Activated gamma-delta T cell (primary cell): ENCODE results near the gene ARHGAP10.
"Not testable (repeated sequence)": the region's sequence is repeated elsewhere in the genome, so short reads cannot be mapped to it uniquely, and the experiment has no call there.

ENCODE experiments used
- DNase-seq: peaks from one replicate; lab custom pipeline; 2025; lab: John Stamatoyannopoulos, UW

Gene ARHGAP10

DNA sequence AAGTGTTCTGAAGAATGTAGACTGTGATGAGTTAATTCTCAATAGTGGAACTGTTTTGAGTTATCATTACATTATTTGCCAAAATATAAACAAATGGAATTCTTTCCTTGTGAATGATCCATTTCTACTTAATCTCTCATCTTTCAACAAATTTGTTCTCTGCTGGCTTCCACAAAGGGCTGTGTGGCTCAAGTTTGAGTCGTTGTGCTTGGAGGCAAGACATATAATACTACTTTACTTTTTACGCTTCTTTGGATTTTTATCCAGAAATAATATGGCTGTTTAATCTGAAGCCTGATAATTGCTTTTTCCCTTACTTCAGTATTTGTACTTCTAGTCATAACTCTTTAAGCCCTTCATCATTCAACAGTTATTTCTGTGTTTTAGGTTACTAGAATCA, 169.5 kb downstream of the ARHGAP10 start:
- no peak for DNase-seq

DNA sequence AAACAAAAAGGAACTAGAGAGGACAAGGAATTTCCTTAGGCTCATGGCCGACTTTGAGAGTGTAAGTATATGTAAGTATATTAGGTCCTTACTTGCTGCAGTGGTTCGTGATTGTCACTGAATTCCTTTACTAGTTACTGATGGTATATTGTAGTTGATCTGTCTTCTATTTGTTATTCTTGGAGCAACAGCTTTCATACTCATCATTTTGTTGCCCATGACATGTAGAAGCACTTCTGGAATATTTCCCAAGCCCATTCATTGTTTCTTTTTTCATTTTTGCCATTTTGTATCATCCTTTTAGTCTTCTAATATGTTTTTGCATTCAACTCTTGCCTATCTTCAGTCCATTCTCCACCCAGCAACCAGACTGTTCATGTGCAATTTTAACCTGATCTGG, 170.0 kb downstream of the ARHGAP10 start:
- DNase-seq, result no peak

- DNase-seq, result no peak
Measured at GRCh38 chr4:147909225-147909624, 177.3 kb downstream of the ARHGAP10 start.

- DNase-seq, result no peak
Measured at GRCh38 chr4:147910315-147910714, 178.4 kb downstream of the ARHGAP10 start.

DNA sequence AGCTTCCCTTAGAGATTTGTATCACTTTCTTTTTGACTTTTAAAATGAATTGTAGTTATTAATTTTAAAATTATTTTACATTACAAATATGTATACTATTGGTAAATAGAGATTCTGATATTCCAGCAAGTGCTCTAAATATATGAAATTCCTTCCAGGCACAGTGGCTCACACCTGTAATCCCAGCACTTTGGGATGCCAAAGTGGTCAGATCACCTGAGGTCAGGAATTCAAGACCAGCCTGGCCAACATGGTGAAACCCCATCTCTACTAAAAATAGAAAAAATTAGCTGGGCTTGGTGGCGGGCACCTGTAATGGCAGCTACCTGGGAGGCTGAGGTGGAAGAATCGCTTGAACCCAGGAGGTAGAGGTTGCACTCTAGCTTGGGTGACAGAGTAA, 180.2 kb downstream of the ARHGAP10 start:
- DNase-seq, result not testable (repeated sequence)

- DNase-seq, result no peak
Measured at GRCh38 chr4:147913137-147913536, 181.2 kb downstream of the ARHGAP10 start.

GRCh38 chr4:147916351-147916750, 184.5 kb downstream of the ARHGAP10 start:
- DNase-seq, result no peak

- no peak for DNase-seq
Measured at GRCh38 chr4:147923381-147923780, 191.5 kb downstream of the ARHGAP10 start.

DNA sequence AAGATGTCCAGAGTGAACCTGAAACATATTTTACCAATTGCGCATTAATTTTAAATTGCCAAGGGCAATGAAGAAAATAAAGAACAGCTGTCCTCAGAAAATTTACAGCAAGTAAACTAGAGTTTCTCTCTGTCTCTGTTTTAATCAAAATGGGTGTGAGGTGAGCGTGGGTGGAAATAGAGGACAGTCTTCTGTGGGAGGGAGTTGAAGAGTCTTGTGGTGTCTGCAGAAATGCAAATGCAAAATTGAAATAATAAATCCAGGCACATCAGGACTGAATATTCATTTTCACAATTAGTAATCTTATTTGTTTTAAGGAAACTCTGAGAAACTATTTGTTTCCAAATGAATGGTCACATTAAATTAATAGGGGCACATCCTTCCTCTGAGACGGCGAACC, 192.0 kb downstream of the ARHGAP10 start:
- no peak for DNase-seq

GRCh38 chr4:147924604-147925412, 192.9 kb downstream of the ARHGAP10 start:
- DNase-seq, result no peak

DNA sequence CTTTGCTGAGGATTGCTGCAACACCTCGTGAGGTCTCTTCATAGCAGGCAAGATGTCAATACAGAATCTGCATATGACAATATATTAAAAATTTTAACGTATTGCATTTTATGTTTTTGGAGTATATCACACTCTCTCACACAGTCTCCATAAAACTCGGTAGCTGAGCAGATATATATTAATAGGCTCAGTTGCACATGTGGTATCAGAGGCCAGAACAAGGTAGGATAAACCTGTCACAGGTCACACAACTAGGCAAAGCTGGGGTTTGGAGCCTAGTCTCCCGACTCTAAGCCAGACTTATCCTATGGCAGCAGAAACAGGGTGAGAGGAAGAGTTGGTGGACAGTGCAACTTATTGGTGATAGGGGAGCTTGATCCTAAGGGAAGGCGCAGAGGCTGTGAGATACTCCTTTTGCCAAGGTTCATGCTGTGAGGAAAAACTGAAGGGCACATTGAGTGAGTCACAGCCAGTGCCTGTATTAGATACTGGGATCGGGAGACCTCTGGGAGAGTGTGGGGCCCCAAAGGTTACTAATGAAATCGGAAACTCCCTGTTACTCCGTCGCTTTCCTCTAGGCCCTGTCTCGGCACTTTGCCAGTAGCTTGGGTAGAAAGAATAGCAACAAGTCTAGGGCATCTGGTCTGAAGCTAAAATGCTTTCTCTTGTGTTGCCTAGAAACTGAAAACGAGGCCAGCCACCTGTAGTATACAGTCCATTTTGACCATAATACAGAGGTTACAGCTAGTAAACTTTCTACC, 195.7 kb downstream of the ARHGAP10 start:
- no peak for DNase-seq

DNA sequence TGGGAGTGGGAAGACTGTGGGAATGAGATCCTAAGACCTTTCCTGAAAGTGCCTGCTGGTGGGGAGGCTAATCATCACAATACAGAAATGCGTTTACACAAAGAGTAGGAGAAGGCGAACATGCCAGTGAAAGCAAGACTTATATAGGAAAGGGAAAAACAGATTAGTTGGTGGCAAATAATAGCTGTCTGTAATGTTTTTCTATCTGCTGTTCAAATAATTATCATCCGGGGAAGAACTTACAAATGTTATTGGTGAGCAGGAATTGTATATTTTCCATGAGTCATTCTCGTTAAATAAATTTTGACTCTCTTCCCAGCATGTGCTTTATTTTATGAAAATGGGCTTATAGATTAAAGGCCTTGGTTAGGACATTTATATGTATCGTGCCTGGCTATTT, 196.5 kb downstream of the ARHGAP10 start:
- no peak for DNase-seq

- no peak for DNase-seq
Measured at GRCh38 chr4:147929746-147930145, 197.9 kb downstream of the ARHGAP10 start.

GRCh38 chr4:147933316-147933715, 201.4 kb downstream of the ARHGAP10 start:
- no peak for DNase-seq

DNA sequence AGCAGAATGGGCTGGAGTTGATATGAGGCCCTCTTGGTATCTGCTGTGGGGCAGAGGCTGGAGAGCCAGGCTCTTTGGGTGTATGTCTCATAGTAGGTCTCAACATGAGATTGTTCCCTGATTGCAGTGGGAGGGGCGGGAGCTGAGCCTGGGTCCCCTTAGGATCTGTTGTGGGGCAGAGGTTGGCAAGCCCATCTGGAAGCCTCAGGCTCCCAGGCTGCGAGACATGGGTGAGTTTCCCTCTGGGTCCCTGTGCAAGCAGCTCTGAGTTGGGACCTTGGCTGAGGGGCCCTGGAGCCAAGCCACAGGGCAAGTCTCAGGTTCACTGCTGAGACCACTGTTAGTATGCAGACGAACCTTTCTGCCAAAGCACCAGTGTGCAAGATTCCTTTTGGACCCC, 201.9 kb downstream of the ARHGAP10 start:
- DNase-seq, result no peak

DNA sequence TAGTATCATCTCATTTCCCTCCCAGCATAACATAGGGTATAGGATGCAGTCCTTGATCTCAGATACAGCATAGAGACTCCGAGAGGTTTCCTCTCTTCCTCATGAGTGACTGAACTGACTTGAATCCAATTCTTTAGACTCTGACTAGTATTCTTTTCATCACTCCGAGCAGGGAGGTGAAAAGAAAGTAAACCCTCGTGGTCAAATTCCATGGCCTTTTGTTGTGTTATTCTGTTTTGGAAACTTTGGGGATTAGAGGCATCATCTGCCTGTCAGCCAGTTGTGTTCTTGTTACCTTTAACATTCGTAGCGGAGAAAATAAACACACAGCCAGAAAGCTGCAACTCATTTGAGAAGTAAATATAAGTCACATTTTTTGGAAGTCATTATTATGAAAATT, 206.6 kb downstream of the ARHGAP10 start:
- DNase-seq, result no peak

DNA sequence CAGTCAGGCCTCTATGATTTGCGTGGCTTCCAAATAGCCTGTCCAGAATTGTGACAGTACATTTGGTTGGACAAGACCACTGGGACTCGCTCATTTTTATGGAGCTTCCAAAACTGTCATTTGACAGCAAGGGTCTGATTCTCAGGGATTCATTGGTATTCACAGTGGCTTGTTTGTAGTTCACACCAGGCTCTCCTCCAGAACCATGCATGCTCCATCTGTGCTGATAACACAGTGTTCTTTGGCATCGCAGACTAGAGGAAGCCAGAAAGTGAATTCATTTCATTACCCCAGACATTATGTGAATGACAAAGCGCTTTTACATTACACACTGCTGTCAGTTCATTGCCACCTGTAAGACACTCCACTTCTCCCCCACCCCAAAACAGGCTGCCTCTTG, 208.3 kb downstream of the ARHGAP10 start:
- no peak for DNase-seq

DNA sequence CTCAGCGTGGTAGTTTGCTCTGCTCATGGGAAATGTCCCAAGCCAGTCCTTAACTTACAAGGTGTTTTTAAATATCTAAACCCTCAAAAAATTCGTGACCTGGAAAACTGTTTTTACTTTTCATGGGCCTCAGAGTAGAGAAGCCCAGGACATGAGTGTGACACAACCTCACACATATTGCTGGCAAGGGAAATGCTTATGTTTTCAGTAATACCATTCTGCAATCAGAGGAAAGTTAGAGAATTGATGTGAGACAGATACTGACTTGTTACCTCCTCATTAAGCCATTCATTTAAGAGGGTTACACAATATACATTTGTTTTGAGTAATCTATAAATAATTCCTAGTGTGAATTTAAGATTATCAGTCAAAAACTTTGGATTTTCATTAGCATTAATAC, 209.5 kb downstream of the ARHGAP10 start:
- no peak for DNase-seq

DNA sequence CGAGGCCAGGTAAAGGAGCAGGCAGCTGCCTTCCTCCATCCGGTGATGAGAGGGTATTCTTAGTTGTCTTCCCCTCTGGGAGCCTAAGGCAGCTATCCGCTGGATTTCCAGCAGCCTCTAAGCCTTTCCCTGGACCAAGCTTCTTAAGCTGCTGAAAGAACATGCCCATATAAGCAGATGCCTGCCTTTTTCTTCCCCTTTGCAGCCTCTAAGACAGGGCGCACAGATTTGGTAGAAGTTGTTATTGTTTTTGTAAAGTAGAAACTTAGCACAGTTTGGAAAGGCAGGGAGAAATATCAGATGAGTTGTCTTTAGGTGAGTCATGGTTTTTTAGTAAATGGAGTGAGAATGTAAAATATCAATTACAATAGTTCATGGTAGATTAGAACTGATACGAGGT, 210.8 kb downstream of the ARHGAP10 start:
- DNase-seq, result no peak

DNA sequence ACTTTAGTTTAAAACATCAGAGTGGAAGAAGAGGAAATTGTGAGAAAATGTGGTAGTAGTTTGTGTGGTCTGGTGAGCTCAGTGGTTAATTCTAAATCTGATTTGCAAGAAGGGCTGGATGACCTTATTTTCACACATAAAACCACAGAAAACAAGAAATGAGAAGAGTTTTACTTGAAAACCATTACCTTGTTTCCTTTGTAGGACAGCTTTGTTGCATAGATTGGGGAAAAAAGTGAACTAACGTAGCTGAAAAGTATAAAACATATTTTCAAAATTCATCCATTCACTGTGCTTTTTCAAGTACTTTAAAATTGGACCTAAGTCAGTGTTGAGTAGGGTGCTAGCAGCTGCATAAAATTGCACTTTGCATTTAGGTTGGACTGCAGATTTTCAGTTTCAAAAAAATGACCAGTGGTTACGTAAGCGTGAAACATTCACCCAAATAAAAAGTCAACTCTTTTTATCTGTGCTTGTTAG, 211.3 kb downstream of the ARHGAP10 start:
- DNase-seq, result no peak

GRCh38 chr4:147944249-147944648, 212.4 kb downstream of the ARHGAP10 start:
- DNase-seq, result no peak

DNA sequence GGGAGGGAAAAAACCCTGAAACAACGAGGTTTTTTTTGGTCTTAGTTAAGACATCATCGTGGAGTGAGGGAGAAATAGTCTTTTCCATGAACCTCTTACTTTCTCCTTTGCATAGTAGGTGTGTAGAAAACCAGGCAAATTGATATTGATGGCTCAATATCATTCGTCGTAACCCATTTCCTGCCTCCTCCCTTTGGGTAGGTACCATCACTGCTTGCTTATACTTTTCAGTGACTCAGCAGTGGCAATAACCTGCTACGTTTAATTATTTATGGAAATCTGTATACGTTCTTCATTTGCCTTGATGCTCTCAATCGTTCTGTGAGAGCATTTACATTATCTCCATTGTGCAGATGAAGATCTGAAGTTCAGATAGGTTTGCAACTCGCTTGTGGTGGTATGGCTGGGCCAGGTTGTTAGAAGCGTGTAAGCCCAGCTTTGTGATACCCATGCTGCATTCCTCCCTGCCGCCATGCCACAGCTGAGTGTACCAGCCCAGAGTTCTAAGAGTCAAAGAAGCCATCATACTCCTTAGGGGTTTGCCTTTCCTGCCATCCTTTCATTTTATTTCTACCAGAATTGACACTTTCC, 212.9 kb downstream of the ARHGAP10 start:
- no peak for DNase-seq

DNA sequence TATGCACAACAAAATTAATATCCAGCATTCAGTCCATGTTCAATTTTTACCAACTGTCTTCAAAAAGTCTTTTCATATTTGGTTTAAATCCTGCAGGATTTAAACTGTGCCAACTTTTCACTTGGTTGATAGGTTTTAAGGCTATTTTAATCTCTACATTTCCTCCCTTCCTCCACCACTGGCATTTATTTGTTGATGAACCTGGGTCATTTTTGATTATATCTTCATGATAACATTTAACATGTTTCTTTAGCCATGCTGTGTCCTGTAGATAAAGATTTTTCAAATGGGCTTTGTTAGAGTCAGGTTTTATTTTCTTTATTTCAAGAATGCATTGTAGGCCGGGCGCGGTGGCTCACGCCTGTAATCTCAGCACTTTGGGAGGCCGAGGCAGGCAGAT, 216.4 kb downstream of the ARHGAP10 start:
- no peak for DNase-seq
